ENCODE data around the gene PPP1R12A. TPM values are rescaled to one million over a fixed set of nuclear protein-coding genes. Genes with fewer than 3 reads are reported as not detected.

Gene PPP1R12A
- total RNA-seq, 3 donors from 2014 or later (not counting 1 experiment from before 2014, with no cell fraction given) = 145 to 192 (median 185) TPM

GRCh38 chr12:79938843-79939242 lies 3.9 kb upstream of the PPP1R12A start:
- Mint-ChIP-seq H3K4me1 (peaks cover 13 to 22% of the 10 kb centered on the region in 2 donors), H3K4me3 (no peak overlapping the region), H3K36me3 (no peaks in the 10 kb centered on the region), H3K9me3 (no peaks in the 10 kb centered on the region), H3K27me3 (ENCODE audit: low read depth in 2 of 2) (no peaks in the 10 kb centered on the region), H3K27ac (no peak overlapping the region)
- no peaks in the 10 kb centered on the region for H3K36me3 ChIP-seq (ENCODE audit: control insufficient read depth, insufficient read depth, low read length)
- no peaks in the 10 kb centered on the region for H3K27me3 ChIP-seq (ENCODE audit: control insufficient read depth, insufficient read depth, low read length)
- H3K4me1 ChIP-seq (ENCODE audit: control insufficient read depth, insufficient read depth, low read length) = no peaks in the 10 kb centered on the region
- intact Hi-C loops (cut with micrococcal nuclease) = no loop called here
- H3K27ac ChIP-seq (ENCODE audit: low read length) = no peak overlapping the region
- ATAC-seq (no peak), DNase-seq (no peak)
- H3K4me3 ChIP-seq (ENCODE audit: low read length) = no peak overlapping the region
- TF ChIP-seq CTCF (IDR thresholded peaks at IDR 0.05) = no peak
- H3K9me3 ChIP-seq (ENCODE audit: control insufficient read depth, insufficient read depth, low read length) = no peaks in the 10 kb centered on the region
- WGBS (ENCODE audit: insufficient coverage) = no CpG with 5 or more reads among the region's 1 CpG

GRCh38 chr12:79936670-79937069 lies 1.8 kb upstream of the PPP1R12A start:
- intact Hi-C loops (cut with micrococcal nuclease) = no loop called here
- H3K36me3 ChIP-seq (ENCODE audit: control insufficient read depth, insufficient read depth, low read length) = no peaks in the 10 kb centered on the region
- H3K36me3 Mint-ChIP-seq = no peaks in the 10 kb centered on the region

GRCh38 chr12:79935624-79936345 lies 888 bp upstream of the PPP1R12A start:
- Mint-ChIP-seq H3K4me3 (peak overlapping the region; percentile 86), H3K27ac (peak overlapping the region; percentile 86 to 100), H3K36me3 (no peaks in the 10 kb centered on the region), H3K9me3 (no peaks in the 10 kb centered on the region), H3K4me1 (peaks cover 36 to 42% of the 10 kb centered on the region in 2 donors), H3K27me3 (ENCODE audit: low read depth in 2 of 2) (no peaks in the 10 kb centered on the region)
- Histone ChIP-seq H3K4me3 (ENCODE audit: low read length) (peak overlapping the region; percentile 100), H3K4me1 (ENCODE audit: control insufficient read depth, insufficient read depth, low read length) (peaks cover 3% of the 10 kb centered on the region), H3K9me3 (ENCODE audit: control insufficient read depth, insufficient read depth, low read length) (no peaks in the 10 kb centered on the region), H3K36me3 (ENCODE audit: control insufficient read depth, insufficient read depth, low read length) (no peaks in the 10 kb centered on the region), H3K27ac (ENCODE audit: low read length) (peak overlapping the region; percentile 99), H3K27me3 (ENCODE audit: control insufficient read depth, insufficient read depth, low read length) (no peaks in the 10 kb centered on the region)
- intact Hi-C loops (cut with micrococcal nuclease) = loop anchor here (1.0 to 2.0 kb wide), 2 partner anchors 48 to 251 kb away; no protein-coding TSS in a partner anchor
- 16% methylated on average over 10 of the region's 10 CpGs for WGBS (ENCODE audit: insufficient coverage)
- TF ChIP-seq CTCF (IDR thresholded peaks at IDR 0.05) = no peak
- ATAC-seq (peak in 2 of 3 donors; percentile 0 to 1), DNase-seq (no peak)

More at GRCh38 chr12:79936670-79937069, 1.8 kb upstream of the PPP1R12A start:
- H3K27ac Mint-ChIP-seq = no peak overlapping the region
- Histone ChIP-seq H3K9me3 (ENCODE audit: control insufficient read depth, insufficient read depth, low read length) (no peaks in the 10 kb centered on the region), H3K27me3 (ENCODE audit: control insufficient read depth, insufficient read depth, low read length) (no peaks in the 10 kb centered on the region), H3K4me1 (ENCODE audit: control insufficient read depth, insufficient read depth, low read length) (peaks cover under 1% of the 10 kb centered on the region), H3K4me3 (ENCODE audit: low read length) (no peak overlapping the region), H3K27ac (ENCODE audit: low read length) (no peak overlapping the region)
- no peak for TF ChIP-seq CTCF (IDR thresholded peaks at IDR 0.05)
- no peak for ATAC-seq
- H3K27me3 Mint-ChIP-seq (ENCODE audit: low read depth in 2 of 2) = no peaks in the 10 kb centered on the region
- no peak overlapping the region for H3K4me3 Mint-ChIP-seq
- H3K9me3 Mint-ChIP-seq = no peaks in the 10 kb centered on the region
- no peak for DNase-seq
- H3K4me1 Mint-ChIP-seq = peaks cover 33 to 41% of the 10 kb centered on the region in 2 donors
- WGBS (ENCODE audit: insufficient coverage) = 13% methylated on average over 1 of the region's 1 CpG

Measured in natural killer cell (primary cell).